ENCODE measurements around the gene EIF4EBP3. TPM values are rescaled to one million over a fixed set of nuclear protein-coding genes. Genes with fewer than 3 reads are reported as not detected.

EIF4EBP3 gene
- total and polyA plus RNA-seq, 2 donors (not counting 3 experiments of a cell fraction or from before 2014, with no cell fraction given): 3.7 to 7.6 TPM

DNA sequence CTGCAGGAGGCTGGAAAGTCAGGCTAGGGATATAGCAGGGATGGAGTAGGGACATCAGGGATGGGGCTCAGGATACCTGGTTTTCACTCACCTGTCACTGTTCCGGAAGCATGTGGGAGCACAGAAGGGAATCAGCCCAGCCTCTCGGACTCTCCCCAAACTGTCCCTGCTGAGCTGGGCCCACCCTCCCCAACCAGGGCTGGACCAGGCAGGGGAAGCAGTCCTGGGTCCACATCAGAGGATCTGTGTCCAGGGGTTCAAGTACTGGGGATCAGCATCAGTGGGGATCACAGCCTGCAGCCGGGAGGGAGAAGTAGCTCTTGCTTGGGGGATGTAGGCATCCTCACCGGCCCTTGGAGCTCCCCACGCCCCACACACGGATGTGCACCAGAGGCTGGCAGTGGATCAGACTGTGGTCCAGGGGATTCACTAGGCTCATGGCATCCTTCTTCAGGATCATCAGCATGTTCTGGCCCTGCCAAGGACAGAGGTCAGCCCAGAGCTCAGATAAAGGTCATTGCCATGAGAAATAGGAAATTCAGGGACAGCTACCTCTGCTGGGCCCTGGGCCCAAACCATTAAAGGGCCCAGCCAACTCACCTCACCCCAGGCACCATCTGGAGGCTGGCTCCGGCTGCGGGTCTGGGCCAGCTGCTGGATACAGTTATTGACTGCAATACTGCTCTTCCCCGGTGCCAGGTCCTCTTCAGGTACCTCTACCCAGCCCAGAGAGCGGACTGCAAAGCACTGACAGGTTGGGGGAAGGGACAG lies 14.5 kb downstream of the EIF4EBP3 start:
- ChIA-PET POLR2A (no interaction called here), CTCF (interaction anchor here (1.2 to 1.6 kb wide), 2 partner anchors 8 to 12 kb away, joined by 3 to 4 read pairs; no protein-coding TSS in a partner anchor)
- Histone ChIP-seq H3K27me3 (ENCODE audit: control insufficient read depth in 2 of 2, insufficient read depth in 2 of 2, low read length in 2 of 2) (no peaks in the 10 kb centered on the region), H3K9ac (replicated peaks; ENCODE audit: extremely low read depth, insufficient read depth, low read length) (no peak overlapping the region), H3K79me2 (ENCODE audit: control insufficient read depth, insufficient read depth, low read length) (peaks cover 10% of the 10 kb centered on the region), H3K27ac (ENCODE audit: insufficient read depth, low read depth, low read length) (no peak overlapping the region), H2AFZ (ENCODE audit: low read depth, low read length) (no peak overlapping the region), H3K4me1 (ENCODE audit: control insufficient read depth, extremely low read depth, insufficient read depth, low read length) (peaks cover 14% of the 10 kb centered on the region), H3K9me1 (replicated peaks; ENCODE audit: control insufficient read depth, extremely low read depth, insufficient read depth, low read length) (no peaks in the 10 kb centered on the region), H4K20me1 (replicated peaks; ENCODE audit: control insufficient read depth, extremely low read depth, insufficient read depth, low read length) (no peaks in the 10 kb centered on the region), H3K4me3 (replicated peaks in 1 of 3; ENCODE audit: insufficient read depth in 1 of 3, low read depth in 1 of 3, low read length in 3 of 3) (no peak overlapping the region), H3K36me3 (ENCODE audit: control insufficient read depth in 2 of 2, extremely low read depth in 1 of 2, insufficient read depth in 2 of 2, low read length in 2 of 2) (peaks cover 0 to 5% of the 10 kb centered on the region in 2 experiments), H3K9me3 (replicated peaks; ENCODE audit: control insufficient read depth, insufficient read depth, low read length) (no peaks in the 10 kb centered on the region), H3K4me2 (ENCODE audit: insufficient read depth, low read length) (no peak overlapping the region)
- DNase-seq (ENCODE audit: low read depth, low spot score) (no peak), FAIRE-seq (no peak)
- BruUV-seq (replicated peaks): no TSS peak
- no peak for TF ChIP-seq FOS (IDR thresholded peaks at IDR 0.05; ENCODE audit: borderline replicate concordance, insufficient read depth, low read length)
- no peak for TF ChIP-seq POLR2AphosphoS5 (IDR thresholded peaks at IDR 0.05; ENCODE audit: insufficient read depth, low read depth, low read length)
- TF ChIP-seq MYC (IDR thresholded peaks at IDR 0.05; ENCODE audit: low read depth, low read length): no peak
- no peak for TF ChIP-seq EZH2 (IDR thresholded peaks at IDR 0.05; ENCODE audit: borderline replicate concordance, low read depth, low read length, severe bottlenecking)
- TF ChIP-seq POLR2A (IDR thresholded peaks at IDR 0.05; ENCODE audit: low read depth, low read length): no peak
- TF ChIP-seq, protein P1, sequence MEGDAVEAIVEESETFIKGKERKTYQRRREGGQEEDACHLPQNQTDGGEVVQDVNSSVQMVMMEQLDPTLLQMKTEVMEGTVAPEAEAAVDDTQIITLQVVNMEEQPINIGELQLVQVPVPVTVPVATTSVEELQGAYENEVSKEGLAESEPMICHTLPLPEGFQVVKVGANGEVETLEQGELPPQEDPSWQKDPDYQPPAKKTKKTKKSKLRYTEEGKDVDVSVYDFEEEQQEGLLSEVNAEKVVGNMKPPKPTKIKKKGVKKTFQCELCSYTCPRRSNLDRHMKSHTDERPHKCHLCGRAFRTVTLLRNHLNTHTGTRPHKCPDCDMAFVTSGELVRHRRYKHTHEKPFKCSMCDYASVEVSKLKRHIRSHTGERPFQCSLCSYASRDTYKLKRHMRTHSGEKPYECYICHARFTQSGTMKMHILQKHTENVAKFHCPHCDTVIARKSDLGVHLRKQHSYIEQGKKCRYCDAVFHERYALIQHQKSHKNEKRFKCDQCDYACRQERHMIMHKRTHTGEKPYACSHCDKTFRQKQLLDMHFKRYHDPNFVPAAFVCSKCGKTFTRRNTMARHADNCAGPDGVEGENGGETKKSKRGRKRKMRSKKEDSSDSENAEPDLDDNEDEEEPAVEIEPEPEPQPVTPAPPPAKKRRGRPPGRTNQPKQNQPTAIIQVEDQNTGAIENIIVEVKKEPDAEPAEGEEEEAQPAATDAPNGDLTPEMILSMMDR (IDR thresholded peaks at IDR 0.05; ENCODE audit: extremely low read depth in 1 of 2, insufficient read depth in 1 of 2, low read depth in 1 of 2, low read length in 2 of 2): no peak
- TF ChIP-seq, protein P2, sequence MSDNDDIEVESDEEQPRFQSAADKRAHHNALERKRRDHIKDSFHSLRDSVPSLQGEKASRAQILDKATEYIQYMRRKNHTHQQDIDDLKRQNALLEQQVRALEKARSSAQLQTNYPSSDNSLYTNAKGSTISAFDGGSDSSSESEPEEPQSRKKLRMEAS (IDR thresholded peaks at IDR 0.05; ENCODE audit: insufficient read depth, insufficient read length): no peak
- no peak for TF ChIP-seq JUN (IDR thresholded peaks at IDR 0.05; ENCODE audit: borderline replicate concordance, insufficient read depth, insufficient read length, low read depth)
- TF ChIP-seq GATA2 (IDR thresholded peaks at IDR 0.05; ENCODE audit: insufficient read depth, insufficient read length, low read depth, low read length): no peak
- dilution Hi-C loops (cut with MboI; ENCODE audit: extremely low pct_ligation_motif_present, low sequenced_read_pairs): no loop called here
- intact Hi-C loops (cut with micrococcal nuclease): no loop called here

Measured in endothelial cell of umbilical vein (primary cell).